Parathyroid adenoma (tissue), 2 donors: ENCODE measurements around the gene LIN7C.

Source experiments
- H2AFZ ChIP-seq: fragments of 300-600 bp; sonication (generic); one replicate; pipeline ENCODE4 v1.7.0; 2017; ENCODE audit warnings: antibody characterized with exemption, mild to moderate bottlenecking
- H3K27ac ChIP-seq: fragments of 300-600 bp; sonication (generic); one replicate; pipeline ENCODE4 v1.7.0; 2017
- H3K27me3 ChIP-seq: fragments of 300-600 bp; sonication (generic); one replicate; pipeline ENCODE4 v1.7.0; 2017; ENCODE audit warnings: low read length; ENCODE audit not compliant: control insufficient read depth, insufficient read depth
- H3K36me3 ChIP-seq: fragments of 300-600 bp; sonication (generic); one replicate; pipeline ENCODE4 v1.7.0; 2017; ENCODE audit warnings: low read length; ENCODE audit not compliant: control insufficient read depth, insufficient read depth
- H3K4me1 ChIP-seq: fragments of 300-600 bp; sonication (generic); one replicate; pipeline ENCODE4 v1.7.0; 2017; ENCODE audit warnings: control low read depth
- H3K4me2 ChIP-seq: fragments of 300-600 bp; sonication (generic); one replicate; pipeline ENCODE4 v1.7.0; 2017; ENCODE audit warnings: low read length
- H3K4me3 ChIP-seq: fragments of 300-600 bp; sonication (generic); one replicate; pipeline ENCODE4 v1.7.0; 2017; ENCODE audit warnings: low read depth, low read length
- H3K79me2 ChIP-seq: fragments of 300-600 bp; sonication (generic); one replicate; pipeline ENCODE4 v1.7.0; 2017; ENCODE audit warnings: control low read depth
- H3K9ac ChIP-seq: fragments of 300-600 bp; sonication (generic); one replicate; pipeline ENCODE4 v1.7.0; 2017; ENCODE audit warnings: mild to moderate bottlenecking
- H3K9me3 ChIP-seq: fragments of 300-600 bp; sonication (generic); one replicate; pipeline ENCODE4 v1.7.0; 2017; ENCODE audit warnings: low read length; ENCODE audit not compliant: control insufficient read depth
- TF ChIP-seq, protein P1 (sequence below): fragments of 300-600 bp; sonication (generic); IDR thresholded peaks from one replicate; pipeline ENCODE4 v1.7.0; 2017; ENCODE audit warnings: antibody characterized with exemption, mild to moderate bottlenecking
- donor health status: primary hyperparathyroidism.

Gene LIN7C

DNA sequence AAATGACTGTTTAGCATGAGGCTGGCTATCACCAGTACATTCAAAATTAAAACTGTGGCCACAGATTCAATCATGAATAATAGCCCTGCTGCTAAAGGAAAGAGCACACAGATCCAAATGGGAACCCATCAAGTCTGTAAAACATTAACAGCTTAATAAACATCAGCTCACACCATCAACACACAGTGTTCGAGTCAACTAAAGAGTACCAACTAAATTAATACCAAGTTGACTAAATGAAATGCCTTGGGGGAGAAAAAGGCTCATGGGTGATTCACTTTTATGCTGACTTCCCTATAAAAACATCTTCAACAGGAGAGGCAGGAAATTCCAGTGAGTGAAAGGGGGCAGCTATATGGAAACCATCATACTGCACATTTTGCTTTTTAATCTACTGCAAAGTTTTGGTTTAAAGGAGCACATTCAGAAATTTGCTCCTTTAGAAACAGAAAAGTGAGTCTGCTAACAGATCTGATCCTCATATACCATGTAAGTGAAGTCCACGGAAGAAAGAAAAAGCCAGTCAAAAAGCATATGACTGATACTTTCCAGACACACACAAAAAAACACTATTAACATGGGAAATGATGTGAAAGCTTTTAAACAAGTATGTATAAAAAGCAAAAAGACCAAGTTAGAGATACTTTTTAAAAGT, 50.3 kb downstream of the LIN7C start:
- TF ChIP-seq, protein P1, sequence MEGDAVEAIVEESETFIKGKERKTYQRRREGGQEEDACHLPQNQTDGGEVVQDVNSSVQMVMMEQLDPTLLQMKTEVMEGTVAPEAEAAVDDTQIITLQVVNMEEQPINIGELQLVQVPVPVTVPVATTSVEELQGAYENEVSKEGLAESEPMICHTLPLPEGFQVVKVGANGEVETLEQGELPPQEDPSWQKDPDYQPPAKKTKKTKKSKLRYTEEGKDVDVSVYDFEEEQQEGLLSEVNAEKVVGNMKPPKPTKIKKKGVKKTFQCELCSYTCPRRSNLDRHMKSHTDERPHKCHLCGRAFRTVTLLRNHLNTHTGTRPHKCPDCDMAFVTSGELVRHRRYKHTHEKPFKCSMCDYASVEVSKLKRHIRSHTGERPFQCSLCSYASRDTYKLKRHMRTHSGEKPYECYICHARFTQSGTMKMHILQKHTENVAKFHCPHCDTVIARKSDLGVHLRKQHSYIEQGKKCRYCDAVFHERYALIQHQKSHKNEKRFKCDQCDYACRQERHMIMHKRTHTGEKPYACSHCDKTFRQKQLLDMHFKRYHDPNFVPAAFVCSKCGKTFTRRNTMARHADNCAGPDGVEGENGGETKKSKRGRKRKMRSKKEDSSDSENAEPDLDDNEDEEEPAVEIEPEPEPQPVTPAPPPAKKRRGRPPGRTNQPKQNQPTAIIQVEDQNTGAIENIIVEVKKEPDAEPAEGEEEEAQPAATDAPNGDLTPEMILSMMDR: no peak
- H3K4me1 ChIP-seq: no peaks in the 10 kb centered on the region
- H3K9me3 ChIP-seq: no peaks in the 10 kb centered on the region
- H3K4me3 ChIP-seq: no peak overlapping the region
- H3K9ac ChIP-seq: no peak overlapping the region
- H3K27ac ChIP-seq: no peak overlapping the region
- H3K4me2 ChIP-seq: no peak overlapping the region
- H2AFZ ChIP-seq: no peak overlapping the region
- H3K27me3 ChIP-seq: no peaks in the 10 kb centered on the region
- H3K36me3 ChIP-seq: no peaks in the 10 kb centered on the region
- peaks cover 3% of the 10 kb centered on the region for H3K79me2 ChIP-seq

DNA sequence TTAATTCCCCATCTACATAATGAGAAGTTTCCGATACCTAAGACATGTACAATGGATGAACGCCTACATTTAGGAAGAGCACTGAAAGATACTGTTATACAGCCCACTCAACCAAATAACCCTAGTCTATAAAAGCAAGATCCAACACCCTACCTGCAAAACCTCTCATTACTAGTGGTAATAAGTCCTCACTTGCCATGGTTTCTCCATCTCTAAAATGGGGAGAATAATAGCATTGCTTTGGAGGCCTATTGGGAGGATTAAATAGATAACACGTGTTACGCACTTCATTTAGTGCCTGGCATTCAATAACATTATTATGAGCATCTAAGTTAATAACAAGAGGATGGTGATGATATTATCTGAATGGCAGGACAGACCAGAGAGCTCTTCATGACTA, 50.9 kb downstream of the LIN7C start:
- no peaks in the 10 kb centered on the region for H3K36me3 ChIP-seq
- no peak overlapping the region for H3K4me3 ChIP-seq
- TF ChIP-seq, protein P1: no peak
- H3K4me2 ChIP-seq: no peak overlapping the region
- no peaks in the 10 kb centered on the region for H3K4me1 ChIP-seq
- H3K27ac ChIP-seq: no peak overlapping the region
- no peak overlapping the region for H2AFZ ChIP-seq
- H3K79me2 ChIP-seq: peaks cover 3% of the 10 kb centered on the region
- no peaks in the 10 kb centered on the region for H3K27me3 ChIP-seq
- H3K9ac ChIP-seq: no peak overlapping the region
- no peaks in the 10 kb centered on the region for H3K9me3 ChIP-seq

DNA sequence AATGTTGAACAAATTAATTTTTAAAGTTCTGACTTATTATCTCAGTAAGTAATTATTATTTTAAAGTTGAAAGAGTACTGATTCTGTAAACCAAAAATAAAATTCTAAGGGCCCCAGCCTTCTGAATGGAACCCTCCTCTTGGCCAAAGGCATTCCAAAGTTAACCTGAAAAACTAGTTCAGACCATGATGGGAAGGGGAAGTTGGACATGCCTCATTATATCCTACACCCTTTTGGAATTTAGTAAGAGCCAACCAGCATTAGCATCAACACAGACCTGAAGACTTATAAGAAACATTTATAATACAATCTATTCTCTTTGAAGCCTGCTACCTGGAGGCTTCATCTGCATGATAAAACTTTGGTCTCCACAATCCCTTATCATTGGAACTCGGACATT, 52.9 kb downstream of the LIN7C start:
- Histone ChIP-seq H3K4me3 (no peak overlapping the region), H3K79me2 (no peaks in the 10 kb centered on the region), H3K36me3 (no peaks in the 10 kb centered on the region), H3K4me2 (no peak overlapping the region), H3K9me3 (no peaks in the 10 kb centered on the region), H3K27ac (no peak overlapping the region), H3K27me3 (no peaks in the 10 kb centered on the region), H3K4me1 (no peaks in the 10 kb centered on the region), H3K9ac (no peak overlapping the region), H2AFZ (no peak overlapping the region)
- TF ChIP-seq, protein P1: no peak

DNA sequence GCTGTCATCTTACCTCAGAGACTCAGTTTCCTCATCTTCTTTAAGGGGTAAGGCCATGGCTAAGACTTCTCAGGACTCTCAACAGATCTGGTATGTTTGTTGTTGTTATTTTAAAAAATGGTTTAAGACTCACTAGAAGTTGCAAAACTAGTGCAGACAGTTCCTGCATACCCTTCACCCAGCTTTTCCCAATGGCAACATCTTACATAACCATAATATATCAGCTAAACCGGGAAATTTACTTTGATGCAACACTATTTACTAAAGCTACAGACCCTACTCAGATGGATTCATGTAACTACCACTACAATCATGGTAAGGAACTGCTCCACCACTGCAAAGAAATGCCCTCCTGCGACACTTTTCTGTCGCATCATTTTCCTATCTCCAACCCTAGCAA, 54.4 kb downstream of the LIN7C start:
- Histone ChIP-seq H3K27ac (no peak overlapping the region), H3K9ac (no peak overlapping the region), H3K36me3 (no peaks in the 10 kb centered on the region), H3K4me1 (no peaks in the 10 kb centered on the region), H2AFZ (no peak overlapping the region), H3K9me3 (no peaks in the 10 kb centered on the region), H3K4me3 (no peak overlapping the region), H3K27me3 (no peaks in the 10 kb centered on the region), H3K4me2 (no peak overlapping the region), H3K79me2 (peaks cover 2% of the 10 kb centered on the region)
- TF ChIP-seq, protein P1: no peak
